ENCODE measurements around the gene CDH23. TPM values are rescaled to one million over a fixed set of nuclear protein-coding genes. Genes with fewer than 3 reads are reported as not detected.
A peak's percentile ranks its signal among the peaks of the same experiment; 100 is the strongest.

The CDH23 gene
- total and polyA plus RNA-seq, 9 of the 15 experiments (the other 6 are each of a cell fraction or from before 2014, with no cell fraction given): 0.18 to 1.2 (median 0.47) TPM

- no peaks in the 10 kb centered on the region for H3K36me3 ChIP-seq (ENCODE audit: control insufficient read depth, insufficient read depth, low read length)
- no peaks in the 10 kb centered on the region for H3K27me3 ChIP-seq (ENCODE audit: control insufficient read depth in 2 of 2, insufficient read depth in 2 of 2, low read length in 2 of 2)
- H2AFZ ChIP-seq (ENCODE audit: low read depth, low read length): peak overlapping the region; percentile 92
- no peaks in the 10 kb centered on the region for H3K79me2 ChIP-seq (ENCODE audit: control insufficient read depth, insufficient read depth, low read length)
- DNase-seq (ENCODE audit: extremely low read depth in 1 of 4, low spot score in 3 of 4) (peak; percentile 93 to 98 (median 94)), ATAC-seq (peak; percentile 95), FAIRE-seq (peak; percentile 98)
- CTCF ChIA-PET (ENCODE audit: low intra/inter-chr PET ratio): no interaction called here
- H3K4me3 ChIP-seq: no peak overlapping the region
- H3K9ac ChIP-seq (ENCODE audit: insufficient read depth in 1 of 2, low read depth in 2 of 2, low read length in 2 of 2): peak overlapping the region; percentile 77 to 89
- peak overlapping the region; percentile 68 for H3K4me2 ChIP-seq (ENCODE audit: insufficient read depth, low read length)
- no peaks in the 10 kb centered on the region for H4K20me1 ChIP-seq (replicated peaks; ENCODE audit: control insufficient read depth, insufficient read depth, low read length)
- H3K9me1 ChIP-seq (ENCODE audit: control insufficient read depth, insufficient read depth, low read length): no peaks in the 10 kb centered on the region
- POLR2A ChIA-PET: interaction anchor here (0.6 to 4.1 kb wide), 22 partner anchors 7 to 461 kb away, joined by 3 to 84 read pairs (median 4); partner anchors contain the start of genes DDIT4 and PSAP
- in situ Hi-C loops (cut with MboI): no loop called here
- peak overlapping the region; percentile 98 for H3K27ac ChIP-seq (ENCODE audit: extremely low read depth, low read depth, low read length)
- no peaks in the 10 kb centered on the region for H3K9me3 ChIP-seq (replicated peaks; ENCODE audit: control insufficient read depth, insufficient read depth, low read depth, low read length)
- H3K4me1 ChIP-seq (replicated peaks in 1 of 2; ENCODE audit: control insufficient read depth in 2 of 2, insufficient read depth in 2 of 2, low read length in 2 of 2): peaks cover 44 to 47% of the 10 kb centered on the region in 2 experiments
- TSS peak; percentile 94 for BruUV-seq (replicated peaks)
- intact Hi-C loops (cut with micrococcal nuclease): loop anchor here (2.0 kb wide), 1 partner anchor 28 kb away; no protein-coding TSS in a partner anchor
- 5% methylated on average over 11 of the region's 11 CpGs for WGBS (ENCODE audit: insufficient coverage, low coverage, missing lambda C conversion rate)
- peak; percentile 99 for TF ChIP-seq JUND (IDR thresholded peaks at IDR 0.05; ENCODE audit: borderline replicate concordance, low read depth, low read length)
- TF ChIP-seq JUND (tag; IDR thresholded peaks at IDR 0.05; ENCODE audit: borderline replicate concordance, low read depth, low read length): peak; percentile 96
- TF ChIP-seq PREB (CRISPR knock-in tag; IDR thresholded peaks at IDR 0.05): no peak
- TF ChIP-seq NONO (IDR thresholded peaks at IDR 0.05; ENCODE audit: low read depth in 2 of 2, low read length in 1 of 2): peak in 1 of 2 experiments; percentile 37; a peak in 1 of 4 replicates
- TF ChIP-seq ZNF830 (CRISPR knock-in tag; IDR thresholded peaks at IDR 0.05): 0 out of 2 replicates have a peak, but pooled peaks have one; percentile 49
- TF ChIP-seq GTF3C2 (IDR thresholded peaks at IDR 0.05; ENCODE audit: borderline replicate concordance, extremely low read depth, insufficient read length): no peak
- TF ChIP-seq MXD1 (CRISPR knock-in tag; IDR thresholded peaks at IDR 0.05; ENCODE audit: borderline replicate concordance, poor library complexity, severe bottlenecking): peak; percentile 50
- peak; percentile 62; the same call in 1 of the 2 replicates for TF ChIP-seq CBFA2T3 (IDR thresholded peaks at IDR 0.05)
- peak; percentile 89 for TF ChIP-seq RBFOX2 (IDR thresholded peaks at IDR 0.05; ENCODE audit: low read depth, low read length)
- no peak for TF ChIP-seq FOXP4 (CRISPR knock-in tag; IDR thresholded peaks at IDR 0.05; ENCODE audit: borderline replicate concordance)
- TF ChIP-seq ZNF586 (CRISPR knock-in tag; conservative IDR thresholded peaks at IDR 0.05): no peak
- TF ChIP-seq MAZ (CRISPR knock-in tag; conservative IDR thresholded peaks at IDR 0.05 in 1 of 2, IDR thresholded peaks at IDR 0.05 in 1 of 2): peak; percentile 83 to 93
- no peak; the same call in 1 of the 2 replicates for TF ChIP-seq SOX6 (IDR thresholded peaks at IDR 0.05)
These were observed 463.7 kb downstream of the CDH23 start for GRCh38 chr10:71860243-71861029.
